DND-41 (cell line): ENCODE measurements around the gene MED10.

Experiments
- EZH2 ChIP-seq: IDR thresholded peaks from 3 replicates; pipeline ENCODE4 v1.6.1; 2012; ENCODE audit warnings: borderline replicate concordance, low read depth, mild to moderate bottlenecking, moderate library complexity, low read length, inconsistent platforms; ENCODE audit not compliant: severe bottlenecking
- TF ChIP-seq, protein P1 (sequence below): IDR thresholded peaks from 2 replicates; pipeline ENCODE4 v1.5.1; 2012; ENCODE audit warnings: borderline replicate concordance, low read length, moderate library complexity, mild to moderate bottlenecking; ENCODE audit not compliant: poor library complexity, severe bottlenecking; ENCODE audit errors: extremely low read depth

DNA sequence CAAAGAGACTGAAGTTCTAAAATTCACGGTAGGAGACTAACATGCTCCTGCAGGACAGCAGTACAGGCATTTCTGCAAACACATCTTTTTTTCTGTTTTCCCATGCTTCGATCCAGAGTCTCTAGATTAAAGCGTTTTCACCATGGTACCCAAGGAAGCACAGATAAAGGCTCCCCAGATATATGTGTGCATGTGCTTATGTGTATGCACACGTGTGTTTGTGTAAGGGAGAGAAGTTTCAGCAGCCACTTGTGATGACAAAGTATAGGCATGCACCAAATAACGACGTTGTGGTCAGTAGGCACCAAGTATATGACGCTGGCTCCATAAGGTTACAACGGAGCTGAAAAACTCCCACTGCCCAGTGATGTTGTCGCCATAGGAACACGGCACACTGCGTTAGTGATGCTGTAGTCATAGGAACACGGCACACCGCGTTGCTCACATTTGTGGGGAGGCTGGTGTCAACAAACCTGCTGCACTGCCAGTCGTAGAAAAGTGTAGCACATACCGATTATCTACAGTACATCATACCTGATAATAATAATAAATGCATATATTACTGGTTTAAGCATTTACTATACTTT lies 21.7 kb downstream of the MED10 start:
- no peak for TF ChIP-seq EZH2
- TF ChIP-seq, protein P1, sequence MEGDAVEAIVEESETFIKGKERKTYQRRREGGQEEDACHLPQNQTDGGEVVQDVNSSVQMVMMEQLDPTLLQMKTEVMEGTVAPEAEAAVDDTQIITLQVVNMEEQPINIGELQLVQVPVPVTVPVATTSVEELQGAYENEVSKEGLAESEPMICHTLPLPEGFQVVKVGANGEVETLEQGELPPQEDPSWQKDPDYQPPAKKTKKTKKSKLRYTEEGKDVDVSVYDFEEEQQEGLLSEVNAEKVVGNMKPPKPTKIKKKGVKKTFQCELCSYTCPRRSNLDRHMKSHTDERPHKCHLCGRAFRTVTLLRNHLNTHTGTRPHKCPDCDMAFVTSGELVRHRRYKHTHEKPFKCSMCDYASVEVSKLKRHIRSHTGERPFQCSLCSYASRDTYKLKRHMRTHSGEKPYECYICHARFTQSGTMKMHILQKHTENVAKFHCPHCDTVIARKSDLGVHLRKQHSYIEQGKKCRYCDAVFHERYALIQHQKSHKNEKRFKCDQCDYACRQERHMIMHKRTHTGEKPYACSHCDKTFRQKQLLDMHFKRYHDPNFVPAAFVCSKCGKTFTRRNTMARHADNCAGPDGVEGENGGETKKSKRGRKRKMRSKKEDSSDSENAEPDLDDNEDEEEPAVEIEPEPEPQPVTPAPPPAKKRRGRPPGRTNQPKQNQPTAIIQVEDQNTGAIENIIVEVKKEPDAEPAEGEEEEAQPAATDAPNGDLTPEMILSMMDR = no peak
